A673 (cell line): ENCODE data around the gene UPK3A. TPM values are rescaled to one million over a fixed set of nuclear protein-coding genes. Genes with fewer than 3 reads are reported as not detected.

Experiments
- BruUV-seq: library from RNA; stranded (reverse); fragments of 400-500 nt; replicated peaks from 2 replicates; lab custom pipeline; 2021; lab: Mats Ljungman, UMichigan
- CTCF ChIA-PET: fragments of 300-600 bp; sonication (Branson Sonifier 250); formaldehyde crosslinking; loops from one replicate; lab custom pipeline; 2022; ENCODE audit warnings: antibody characterized with exemption; lab: Charles Lee
- POLR2A ChIA-PET: fragments of 300-600 bp; sonication (Branson Sonifier 250); formaldehyde crosslinking; loops from one replicate; lab custom pipeline; 2022; ENCODE audit warnings: antibody characterized with exemption; ENCODE audit not compliant: low non-redundant PET; lab: Charles Lee
- DNase-seq: peaks from one replicate; pipeline ENCODE4 v3.0.0-alpha.2; 2015; ENCODE audit warnings: low spot score
- H3K27ac ChIP-seq: fragments of 200-600 bp; sonication (generic); 2 replicates; pipeline ENCODE4 v1.5.1; 2016; ENCODE audit warnings: mixed run types, low read depth, mild to moderate bottlenecking, mixed read lengths, antibody characterized with exemption, low read length; ENCODE audit not compliant: poor library complexity, severe bottlenecking
- H3K27me3 ChIP-seq: fragments of 200-600 bp; sonication (generic); replicated peaks from 2 replicates; pipeline ENCODE4 v1.6.1; 2017; ENCODE audit warnings: mixed run types, low read depth, mild to moderate bottlenecking, mixed read lengths, antibody characterized with exemption, low read length; ENCODE audit not compliant: insufficient read depth, poor library complexity
- H3K36me3 ChIP-seq: fragments of 200-600 bp; sonication (generic); 2 replicates; pipeline ENCODE4 v1.6.1; 2016; ENCODE audit warnings: mixed run types, mild to moderate bottlenecking, mixed read lengths, antibody characterized with exemption, low read length; ENCODE audit not compliant: insufficient read depth, poor library complexity, severe bottlenecking
- H3K4me1 ChIP-seq: fragments of 200-600 bp; sonication (generic); 2 replicates; pipeline ENCODE4 v1.6.1; 2017; ENCODE audit warnings: mixed run types, mild to moderate bottlenecking, mixed read lengths, antibody characterized with exemption, low read length; ENCODE audit not compliant: insufficient read depth, poor library complexity, severe bottlenecking
- H3K4me3 ChIP-seq: fragments of 200-600 bp; sonication (generic); 2 replicates; pipeline ENCODE4 v1.5.1; 2016; ENCODE audit warnings: low read depth, mixed run types, mild to moderate bottlenecking, mixed read lengths, low read length; ENCODE audit not compliant: poor library complexity, severe bottlenecking
- H3K9me3 ChIP-seq: fragments of 200-600 bp; sonication (generic); 2 replicates; pipeline ENCODE4 v1.6.1; 2016; ENCODE audit warnings: mixed run types, low read depth, mild to moderate bottlenecking, mixed read lengths, antibody characterized with exemption, low read length; ENCODE audit not compliant: poor library complexity, severe bottlenecking
- EZH2 ChIP-seq: fragments of 200-600 bp; sonication (generic); IDR thresholded peaks from 2 replicates; pipeline ENCODE4 v1.6.1; 2017; ENCODE audit warnings: borderline replicate concordance, low read depth, mild to moderate bottlenecking, mixed read lengths, antibody characterized with exemption, low read length; ENCODE audit not compliant: poor library complexity, severe bottlenecking
- intact Hi-C: fragments of 100-400 bp; cut with micrococcal nuclease; formaldehyde crosslinking; loops from one replicate; pipeline ENCODE4 v1.10.0; 2022; ENCODE audit not compliant: unreplicated experiment
- total RNA-seq: library from RNA; stranded (reverse); gene quantifications from 2 replicates; pipeline ENCODE4 v1.2.3, GENCODE V29; 2021
- TF ChIP-seq, protein P1 (sequence below): fragments of 300-800, 200-600 bp; sonication (generic); conservative IDR thresholded peaks from 2 replicates; pipeline ENCODE4 v1.5.1; 2017; ENCODE audit warnings: low read depth, mild to moderate bottlenecking, antibody characterized with exemption, low read length, moderate library complexity, mixed read lengths

UPK3A gene
- total RNA-seq, 1 experiment from 2014 or later, result not detected

DNA sequence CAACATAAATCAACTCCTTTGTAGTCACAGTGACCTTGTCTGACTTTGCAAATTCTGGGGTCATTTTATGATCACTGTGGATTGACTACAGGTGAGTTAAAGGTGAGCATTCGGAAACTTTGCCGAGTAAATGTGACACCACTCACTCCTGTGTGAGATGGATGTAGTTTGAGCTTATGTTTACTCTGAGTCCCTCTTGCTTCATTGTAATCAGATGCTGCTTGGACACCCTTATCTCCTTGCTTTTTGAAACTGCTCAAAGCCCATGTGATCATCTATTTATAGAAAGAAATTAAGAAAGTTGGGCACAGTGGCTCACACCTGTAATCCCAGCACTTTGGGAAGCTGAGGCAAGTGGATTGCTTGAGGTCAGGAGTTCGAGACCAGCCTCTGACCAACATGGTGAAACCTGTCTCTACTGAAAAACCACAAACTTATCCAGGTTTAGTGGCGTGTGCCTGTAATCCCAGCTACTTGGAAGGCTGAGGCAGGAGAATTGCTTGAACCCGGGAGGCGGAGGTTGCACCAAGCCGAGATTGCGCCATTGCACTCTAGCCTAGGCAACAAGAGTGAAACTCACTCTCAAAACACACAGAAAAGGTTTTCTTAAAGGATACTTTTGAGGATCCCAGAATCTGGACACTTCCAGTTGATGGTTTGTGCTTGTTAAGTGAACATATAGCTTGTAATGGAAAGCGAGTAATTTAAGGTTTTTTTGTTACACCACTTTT is 32.2 kb downstream of the UPK3A start:
- Histone ChIP-seq H3K4me3 (no peak overlapping the region), H3K27me3 (no peaks in the 10 kb centered on the region), H3K4me1 (peaks cover 22% of the 10 kb centered on the region), H3K36me3 (no peaks in the 10 kb centered on the region), H3K9me3 (no peaks in the 10 kb centered on the region), H3K27ac (no peak overlapping the region)
- POLR2A ChIA-PET, result no interaction called here
- no peak for DNase-seq
- TF ChIP-seq, protein P1, sequence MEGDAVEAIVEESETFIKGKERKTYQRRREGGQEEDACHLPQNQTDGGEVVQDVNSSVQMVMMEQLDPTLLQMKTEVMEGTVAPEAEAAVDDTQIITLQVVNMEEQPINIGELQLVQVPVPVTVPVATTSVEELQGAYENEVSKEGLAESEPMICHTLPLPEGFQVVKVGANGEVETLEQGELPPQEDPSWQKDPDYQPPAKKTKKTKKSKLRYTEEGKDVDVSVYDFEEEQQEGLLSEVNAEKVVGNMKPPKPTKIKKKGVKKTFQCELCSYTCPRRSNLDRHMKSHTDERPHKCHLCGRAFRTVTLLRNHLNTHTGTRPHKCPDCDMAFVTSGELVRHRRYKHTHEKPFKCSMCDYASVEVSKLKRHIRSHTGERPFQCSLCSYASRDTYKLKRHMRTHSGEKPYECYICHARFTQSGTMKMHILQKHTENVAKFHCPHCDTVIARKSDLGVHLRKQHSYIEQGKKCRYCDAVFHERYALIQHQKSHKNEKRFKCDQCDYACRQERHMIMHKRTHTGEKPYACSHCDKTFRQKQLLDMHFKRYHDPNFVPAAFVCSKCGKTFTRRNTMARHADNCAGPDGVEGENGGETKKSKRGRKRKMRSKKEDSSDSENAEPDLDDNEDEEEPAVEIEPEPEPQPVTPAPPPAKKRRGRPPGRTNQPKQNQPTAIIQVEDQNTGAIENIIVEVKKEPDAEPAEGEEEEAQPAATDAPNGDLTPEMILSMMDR, result no peak
- TF ChIP-seq EZH2, result no peak
- BruUV-seq, result no TSS peak
- intact Hi-C loops, result no loop called here
- CTCF ChIA-PET, result no interaction called here

DNA sequence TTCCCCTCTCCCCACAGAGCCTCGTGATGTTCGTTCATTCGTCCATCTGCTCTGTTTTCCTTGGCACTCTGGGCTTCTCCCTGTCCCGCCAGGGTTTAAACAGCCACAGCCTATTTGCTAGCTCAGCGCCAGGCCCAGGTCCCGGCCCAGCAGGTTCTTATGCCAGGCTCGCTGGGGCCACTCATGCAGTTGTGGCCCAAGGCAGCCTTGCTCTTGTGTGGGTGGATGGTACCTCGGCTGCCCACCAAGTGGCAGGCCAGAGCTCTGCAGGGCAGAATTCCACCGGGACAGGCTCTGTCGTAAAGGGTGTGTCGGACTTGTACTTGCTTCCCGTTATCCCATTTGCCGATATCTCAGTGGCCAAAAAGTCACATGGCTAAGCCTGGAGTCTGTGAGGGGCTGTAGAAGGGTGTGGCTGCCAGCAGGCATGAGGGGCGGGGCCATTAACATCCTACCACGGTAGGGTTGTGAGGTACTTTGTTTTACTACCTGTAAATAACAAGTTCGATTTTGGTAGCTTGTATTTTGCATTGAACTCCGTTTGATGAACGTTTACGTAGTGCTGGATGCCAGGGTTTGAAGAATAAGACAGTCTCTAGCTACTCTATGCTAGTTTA is 32.9 kb downstream of the UPK3A start:
- no peak for TF ChIP-seq EZH2
- TF ChIP-seq, protein P1, result peak; percentile 45
- no peaks in the 10 kb centered on the region for H3K27me3 ChIP-seq
- peaks cover 22% of the 10 kb centered on the region for H3K4me1 ChIP-seq
- BruUV-seq, result no TSS peak
- POLR2A ChIA-PET, result no interaction called here
- peak; percentile 50 for DNase-seq
- intact Hi-C loops, result no loop called here
- no peaks in the 10 kb centered on the region for H3K9me3 ChIP-seq
- CTCF ChIA-PET, result no interaction called here
- peaks cover under 1% of the 10 kb centered on the region for H3K36me3 ChIP-seq
- no peak overlapping the region for H3K4me3 ChIP-seq
- peak overlapping the region; percentile 70 for H3K27ac ChIP-seq

DNA sequence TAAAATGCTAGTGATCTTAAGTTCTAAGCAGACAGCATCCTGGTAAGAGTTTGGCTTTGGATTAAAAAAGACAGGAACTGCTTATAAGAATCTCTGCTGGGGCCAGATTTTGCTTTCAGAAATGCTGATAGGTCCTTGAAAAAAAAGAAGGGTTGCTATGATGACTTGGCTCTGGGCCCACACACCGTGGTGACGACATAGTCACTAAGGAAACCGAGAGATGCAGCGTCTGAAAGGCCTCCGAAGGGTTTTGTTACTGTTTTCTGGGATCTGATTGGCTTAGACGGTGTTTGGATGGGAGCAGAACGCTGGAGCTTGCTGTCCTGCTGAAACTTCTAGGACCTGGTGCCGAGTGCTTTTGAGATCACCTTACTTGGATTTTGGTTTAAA is 33.4 kb downstream of the UPK3A start:
- H3K27me3 ChIP-seq, result no peaks in the 10 kb centered on the region
- TF ChIP-seq, protein P1, result no peak
- no peak for TF ChIP-seq EZH2
- peaks cover 6% of the 10 kb centered on the region for H3K36me3 ChIP-seq
- H3K9me3 ChIP-seq, result no peaks in the 10 kb centered on the region
- ChIA-PET POLR2A (no interaction called here), CTCF (no interaction called here)
- H3K4me1 ChIP-seq, result peaks cover 22% of the 10 kb centered on the region
- peak overlapping the region; percentile 70 for H3K27ac ChIP-seq
- H3K4me3 ChIP-seq, result no peak overlapping the region
- BruUV-seq, result no TSS peak
- intact Hi-C loops, result no loop called here
- peak; percentile 87 for DNase-seq
